Activated T-cell treated with anti-CD3 and anti-CD28 coated beads for 1 hour (primary cell): ENCODE data around the gene PDZK1IP1.

Source experiments
- DNase-seq: peaks from one replicate; pipeline ENCODE4 v3.0.0-alpha.2; 2020; ENCODE audit warnings: low read depth

The PDZK1IP1 gene

GRCh38 chr1:47189844-47190508 lies at the start of gene PDZK1IP1:
TSS of gene PDZK1IP1 (minus strand) at chr1:47190036. CDS start at chr1:47189932, 104 bp downstream.
- DNase-seq = no peak

- no peak for DNase-seq
Measured at GRCh38 chr1:47238935-47239592, 49.2 kb upstream of the PDZK1IP1 start.

- DNase-seq = no peak
Measured at GRCh38 chr1:47235806-47236205, 46.0 kb upstream of the PDZK1IP1 start.

- no peak for DNase-seq
Measured at GRCh38 chr1:47235241-47235681, 45.4 kb upstream of the PDZK1IP1 start.

GRCh38 chr1:47233186-47233585 lies 43.4 kb upstream of the PDZK1IP1 start:
- no peak for DNase-seq

GRCh38 chr1:47232187-47232874 lies 42.5 kb upstream of the PDZK1IP1 start, which contains the start of gene TAL1:
TSS of gene TAL1 (minus strand) at chr1:47232225. CDS start at chr1:47225888, 6,337 bp downstream.
- no peak for DNase-seq

GRCh38 chr1:47231301-47232186 lies 41.7 kb upstream of the PDZK1IP1 start:
- DNase-seq = no peak

GRCh38 chr1:47230692-47231300 lies 41.0 kb upstream of the PDZK1IP1 start:
- no peak for DNase-seq

GRCh38 chr1:47229886-47230691 lies 40.3 kb upstream of the PDZK1IP1 start:
- no peak for DNase-seq

- DNase-seq = no peak
Measured at GRCh38 chr1:47229031-47229885, 39.4 kb upstream of the PDZK1IP1 start.

GRCh38 chr1:47228644-47229030 lies 38.8 kb upstream of the PDZK1IP1 start:
- no peak for DNase-seq

- no peak for DNase-seq
Measured at GRCh38 chr1:47227341-47228232, 37.8 kb upstream of the PDZK1IP1 start.

- DNase-seq = no peak
Measured at GRCh38 chr1:47226839-47227215, 37.0 kb upstream of the PDZK1IP1 start.

- no peak for DNase-seq
Measured at GRCh38 chr1:47226121-47226838, 36.4 kb upstream of the PDZK1IP1 start.

- DNase-seq = no peak
Measured at GRCh38 chr1:47225430-47226100, 35.7 kb upstream of the PDZK1IP1 start.

GRCh38 chr1:47224676-47225399 lies 35.0 kb upstream of the PDZK1IP1 start:
- DNase-seq = no peak
